ENCODE measurements around the gene OPA3.
"Not testable (repeated sequence)": the region's sequence is repeated elsewhere in the genome, so short reads cannot be mapped to it uniquely, and the experiment has no call there.

Gene OPA3

DNA sequence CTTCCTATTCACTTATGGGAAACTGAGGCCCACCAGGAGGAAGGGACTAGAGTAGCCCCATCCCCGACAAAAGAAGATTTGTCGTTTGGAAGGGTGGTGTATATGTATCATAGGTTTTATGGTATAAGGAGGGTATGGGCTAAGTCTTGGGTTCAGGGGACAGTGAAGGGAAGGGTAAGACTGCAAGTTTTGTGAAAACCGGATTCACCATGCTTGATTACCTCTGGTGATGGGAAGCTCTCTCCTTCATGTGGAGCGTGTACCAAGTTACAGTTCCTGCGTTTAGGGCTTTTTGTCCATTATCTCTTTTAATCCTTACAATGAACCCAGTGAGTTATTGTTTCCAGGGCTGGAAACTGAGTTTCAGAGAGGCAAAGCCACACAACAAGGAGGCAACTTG lies 73.5 kb downstream of the OPA3 start:
- TF ChIP-seq, protein P1, sequence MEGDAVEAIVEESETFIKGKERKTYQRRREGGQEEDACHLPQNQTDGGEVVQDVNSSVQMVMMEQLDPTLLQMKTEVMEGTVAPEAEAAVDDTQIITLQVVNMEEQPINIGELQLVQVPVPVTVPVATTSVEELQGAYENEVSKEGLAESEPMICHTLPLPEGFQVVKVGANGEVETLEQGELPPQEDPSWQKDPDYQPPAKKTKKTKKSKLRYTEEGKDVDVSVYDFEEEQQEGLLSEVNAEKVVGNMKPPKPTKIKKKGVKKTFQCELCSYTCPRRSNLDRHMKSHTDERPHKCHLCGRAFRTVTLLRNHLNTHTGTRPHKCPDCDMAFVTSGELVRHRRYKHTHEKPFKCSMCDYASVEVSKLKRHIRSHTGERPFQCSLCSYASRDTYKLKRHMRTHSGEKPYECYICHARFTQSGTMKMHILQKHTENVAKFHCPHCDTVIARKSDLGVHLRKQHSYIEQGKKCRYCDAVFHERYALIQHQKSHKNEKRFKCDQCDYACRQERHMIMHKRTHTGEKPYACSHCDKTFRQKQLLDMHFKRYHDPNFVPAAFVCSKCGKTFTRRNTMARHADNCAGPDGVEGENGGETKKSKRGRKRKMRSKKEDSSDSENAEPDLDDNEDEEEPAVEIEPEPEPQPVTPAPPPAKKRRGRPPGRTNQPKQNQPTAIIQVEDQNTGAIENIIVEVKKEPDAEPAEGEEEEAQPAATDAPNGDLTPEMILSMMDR (IDR thresholded peaks at IDR 0.05; ENCODE audit: low read depth, low read length), result no peak

DNA sequence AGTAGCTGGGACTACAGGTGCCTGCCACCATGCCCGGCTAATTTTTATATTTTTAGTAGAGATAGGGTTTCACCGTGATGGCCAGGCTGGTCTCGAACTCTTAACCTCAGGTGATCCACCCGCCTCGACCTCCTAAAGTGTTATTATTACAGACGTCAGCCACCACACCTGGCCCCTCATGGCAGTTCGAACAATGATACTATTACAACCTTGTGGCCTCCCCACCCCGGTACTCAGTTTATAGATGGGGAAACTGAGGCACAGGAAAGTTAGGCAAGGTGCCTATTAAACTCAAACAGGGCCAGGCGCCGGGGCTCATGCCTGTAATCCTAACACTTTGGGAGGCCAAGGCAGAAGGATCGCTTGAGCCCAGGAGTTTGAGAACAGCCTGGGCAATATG lies 74.2 kb downstream of the OPA3 start:
- not testable (repeated sequence) for H3K4me3 ChIP-seq (ENCODE audit: low read depth, low read length)

More for the DNA sequence above, 73.5 kb downstream of the OPA3 start:
- no peak overlapping the region for H3K4me3 ChIP-seq (ENCODE audit: low read depth, low read length)

DNA sequence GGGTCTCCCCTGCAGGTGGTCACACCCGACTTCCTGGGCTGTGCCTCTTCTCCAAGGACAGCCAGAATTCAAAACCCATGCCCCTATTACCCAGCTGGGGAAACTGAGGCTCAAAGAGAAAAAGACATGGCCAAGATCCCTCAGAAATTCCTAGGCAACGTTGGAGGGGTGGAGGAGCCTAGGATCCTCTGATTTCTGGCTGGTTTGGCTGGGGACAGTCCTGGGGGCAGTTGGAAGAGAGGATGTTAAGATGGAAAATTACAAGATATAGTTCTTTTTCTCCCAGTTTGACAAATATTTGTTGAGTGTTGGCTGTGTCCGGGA lies 74.9 kb downstream of the OPA3 start:
- TF ChIP-seq, protein P1 (IDR thresholded peaks at IDR 0.05; ENCODE audit: low read depth, low read length), result no peak
- H3K4me3 ChIP-seq (ENCODE audit: low read depth, low read length), result peak overlapping the region; percentile 83

DNA sequence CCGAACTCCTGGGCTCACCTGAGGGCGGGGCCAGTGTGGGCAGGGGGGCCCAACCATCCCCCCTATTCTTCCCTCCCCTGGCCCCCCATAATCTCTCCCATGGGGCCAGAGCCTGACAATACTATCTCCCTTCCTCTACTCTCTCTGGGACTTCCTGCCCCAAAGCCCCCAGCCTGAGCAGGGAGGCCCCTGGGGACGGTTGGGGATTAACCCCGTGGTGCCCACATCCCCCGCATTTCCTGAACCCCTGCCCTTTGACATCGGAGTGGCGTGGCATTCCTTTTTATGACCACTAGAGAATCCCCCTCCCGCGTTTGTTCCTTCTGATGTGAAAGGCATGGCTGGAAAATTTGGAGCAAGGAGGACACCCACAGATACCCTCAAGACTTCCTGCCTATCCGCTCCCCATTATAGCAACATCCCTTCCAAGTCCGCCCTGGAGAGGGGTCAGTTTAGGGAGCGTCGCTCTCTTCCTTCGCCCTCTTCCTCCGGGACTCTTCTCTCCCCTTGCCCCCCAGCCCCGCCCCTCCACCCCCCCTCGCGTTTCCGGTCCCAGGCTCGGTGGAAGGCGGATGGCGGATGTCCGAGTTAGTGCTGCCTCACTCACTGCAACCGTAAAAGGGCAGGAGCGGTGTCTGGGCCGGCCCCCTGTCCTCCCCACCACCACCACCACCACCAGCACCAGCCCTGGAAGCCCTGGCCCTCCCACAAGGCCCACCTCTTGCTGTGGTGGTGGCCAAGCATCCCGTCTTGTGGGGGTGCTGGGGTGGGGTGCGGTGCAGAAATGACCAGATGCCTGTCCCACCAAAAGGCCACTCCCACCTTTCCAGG lies 75.5 kb downstream of the OPA3 start:
- TF ChIP-seq, protein P1 (IDR thresholded peaks at IDR 0.05; ENCODE audit: low read depth, low read length), result no peak
- peak overlapping the region; percentile 83 for H3K4me3 ChIP-seq (ENCODE audit: low read depth, low read length)

DNA sequence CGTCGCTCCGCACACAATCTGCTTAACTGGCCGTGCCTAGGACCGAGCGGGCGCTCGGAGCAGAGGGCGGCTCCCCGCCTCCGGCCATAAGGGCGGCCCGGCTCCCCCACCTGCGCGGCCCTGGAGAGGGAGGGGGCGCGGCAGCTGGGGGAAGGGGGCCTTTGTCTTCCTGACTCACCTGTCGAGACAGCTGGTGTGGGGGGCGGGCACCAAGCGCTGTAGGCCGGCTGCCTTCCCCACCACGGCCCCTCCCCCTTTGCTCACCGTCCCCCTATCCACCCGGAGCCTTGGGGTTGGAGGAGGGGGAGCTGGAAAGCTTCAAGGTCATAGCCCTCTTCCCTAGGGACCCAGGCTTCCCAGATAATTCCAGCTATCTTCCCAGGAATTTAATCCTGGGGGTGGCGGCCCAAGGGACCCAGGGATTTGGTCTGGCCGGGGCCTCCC lies 76.2 kb downstream of the OPA3 start:
- TF ChIP-seq, protein P1 (IDR thresholded peaks at IDR 0.05; ENCODE audit: low read depth, low read length), result no peak
- peak overlapping the region; percentile 83 for H3K4me3 ChIP-seq (ENCODE audit: low read depth, low read length)

DNA sequence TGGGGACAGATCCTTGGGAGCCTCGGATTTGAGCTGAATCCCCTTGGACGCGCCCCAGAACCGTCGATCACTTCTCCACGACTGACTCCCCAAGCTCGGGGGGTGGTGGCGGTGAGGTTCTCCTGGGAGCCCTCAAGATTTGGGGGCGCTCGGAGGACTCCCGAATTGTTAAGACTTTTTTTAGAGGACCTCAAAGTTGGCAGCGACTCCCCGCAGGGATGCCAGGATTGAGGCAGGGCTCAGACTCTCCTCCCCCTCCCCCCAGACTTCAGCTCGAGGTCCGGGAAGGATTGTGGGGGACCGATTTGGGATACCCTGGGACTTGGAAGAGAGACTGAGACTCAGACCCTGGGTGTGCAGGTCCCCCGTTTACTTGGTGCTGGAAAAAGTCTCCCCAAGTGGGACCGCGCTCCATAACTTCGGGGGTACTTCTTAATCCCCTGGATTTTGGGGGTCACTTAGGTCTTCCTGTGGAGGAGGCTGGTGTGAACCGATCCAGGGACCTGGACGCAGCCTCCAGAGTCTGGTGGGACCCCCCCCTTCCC lies 76.7 kb downstream of the OPA3 start:
- peak overlapping the region; percentile 83 for H3K4me3 ChIP-seq (ENCODE audit: low read depth, low read length)
- TF ChIP-seq, protein P1 (IDR thresholded peaks at IDR 0.05; ENCODE audit: low read depth, low read length), result no peak

DNA sequence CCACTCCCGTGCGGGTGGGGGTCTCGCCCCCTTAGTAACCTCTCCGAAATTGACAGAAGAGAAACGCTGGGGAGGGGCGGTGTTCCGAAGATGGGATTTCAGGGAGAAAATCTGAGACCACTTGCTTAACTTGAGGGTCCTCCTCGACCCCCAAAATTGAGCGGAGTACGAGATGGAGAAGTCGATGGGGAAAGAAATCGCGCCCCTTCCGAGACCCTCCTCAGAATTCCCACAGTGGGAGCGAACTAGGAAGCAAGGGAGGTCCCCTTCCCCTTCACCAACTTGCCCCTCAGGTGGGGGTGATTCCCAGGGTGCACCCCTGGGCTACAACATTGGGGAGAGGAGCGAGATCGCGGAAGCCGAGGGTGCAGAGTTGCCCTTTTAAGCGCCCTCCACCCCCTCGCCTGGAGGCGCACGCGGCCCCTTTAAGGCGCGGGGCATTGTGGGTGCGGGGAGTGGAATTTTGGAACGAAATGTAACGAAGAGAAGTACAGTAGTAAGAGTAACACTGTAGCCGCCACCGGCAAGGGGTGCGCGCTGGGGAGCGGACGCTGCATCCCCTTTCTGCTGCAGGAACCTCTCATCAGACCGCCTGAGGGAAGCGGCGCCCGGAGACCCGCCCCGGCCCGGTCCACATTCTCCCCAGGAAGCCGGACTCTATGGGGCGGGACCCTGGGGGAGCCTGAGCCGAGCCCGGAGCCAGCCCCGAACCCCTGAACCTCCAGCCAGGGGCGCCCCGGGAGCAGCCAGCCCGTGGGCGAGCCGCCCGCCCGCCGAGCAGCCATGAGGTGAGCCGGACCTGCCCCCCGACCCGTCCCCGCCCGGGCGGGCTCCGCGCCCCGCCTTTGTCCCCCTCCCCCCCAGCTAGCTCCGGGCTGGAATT lies 77.4 kb downstream of the OPA3 start, which contains the start of gene VASP:
VASP (plus strand) TSS at position 491 of the 883 bp plus-strand sequence; CDS start at position 784, 293 bp downstream.
- H3K4me3 ChIP-seq (ENCODE audit: low read depth, low read length), result peak within 1 kb of the TSS; percentile 83
- TF ChIP-seq, protein P1 (IDR thresholded peaks at IDR 0.05; ENCODE audit: low read depth, low read length), result no peak

Data from WI38 (cell line).